Sigmoid colon (tissue), 4 donors: ENCODE data around the gene SPIRE1.

ENCODE experiments used
- EP300 ChIP-seq, 4 donors: sonication (generic); formaldehyde crosslinking; IDR thresholded peaks; one replicate each; pipeline ENCODE4 v1.6.1; 2017; ENCODE audit warnings: antibody characterized with exemption in 4 of 4
- POLR2A ChIP-seq, 2 donors: fragments of 450-650 bp; IDR thresholded peaks; one replicate each; pipeline ENCODE4 v1.6.1; 2016; ENCODE audit warnings: antibody characterized with exemption in 2 of 2, mild to moderate bottlenecking in 2 of 2, moderate library complexity in 2 of 2
- TF ChIP-seq, protein P1 (sequence below), 4 experiments: fragments of 450-650 bp in 3 of 4; fragments of 200-600 bp in 1 of 4; IDR thresholded peaks; one replicate each; pipeline ENCODE4 v1.5.1; 2016 to 2019; ENCODE audit warnings: antibody characterized with exemption in 4 of 4, mild to moderate bottlenecking in 3 of 4, moderate library complexity in 2 of 4

DNA sequence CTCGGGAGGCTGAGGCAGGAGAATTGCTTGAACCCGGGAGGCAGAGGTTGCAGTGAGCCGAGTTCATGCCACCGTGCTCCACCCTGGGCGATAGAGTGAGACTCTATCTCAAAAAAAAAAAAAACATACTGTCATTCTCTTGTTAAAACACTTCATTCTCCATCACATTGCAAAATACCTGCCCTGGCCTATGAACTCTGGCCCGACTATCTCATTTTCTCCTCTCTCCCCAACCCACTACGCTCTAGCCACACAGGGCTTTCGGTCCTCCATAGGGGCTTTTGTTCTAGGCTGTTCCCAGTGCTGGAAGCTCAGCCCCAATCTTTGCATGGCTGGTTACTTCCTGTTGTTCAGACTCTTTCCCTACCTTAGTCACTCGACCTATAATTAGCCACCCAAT, 34.3 kb upstream of the SPIRE1 start:
- TF ChIP-seq, protein P1, sequence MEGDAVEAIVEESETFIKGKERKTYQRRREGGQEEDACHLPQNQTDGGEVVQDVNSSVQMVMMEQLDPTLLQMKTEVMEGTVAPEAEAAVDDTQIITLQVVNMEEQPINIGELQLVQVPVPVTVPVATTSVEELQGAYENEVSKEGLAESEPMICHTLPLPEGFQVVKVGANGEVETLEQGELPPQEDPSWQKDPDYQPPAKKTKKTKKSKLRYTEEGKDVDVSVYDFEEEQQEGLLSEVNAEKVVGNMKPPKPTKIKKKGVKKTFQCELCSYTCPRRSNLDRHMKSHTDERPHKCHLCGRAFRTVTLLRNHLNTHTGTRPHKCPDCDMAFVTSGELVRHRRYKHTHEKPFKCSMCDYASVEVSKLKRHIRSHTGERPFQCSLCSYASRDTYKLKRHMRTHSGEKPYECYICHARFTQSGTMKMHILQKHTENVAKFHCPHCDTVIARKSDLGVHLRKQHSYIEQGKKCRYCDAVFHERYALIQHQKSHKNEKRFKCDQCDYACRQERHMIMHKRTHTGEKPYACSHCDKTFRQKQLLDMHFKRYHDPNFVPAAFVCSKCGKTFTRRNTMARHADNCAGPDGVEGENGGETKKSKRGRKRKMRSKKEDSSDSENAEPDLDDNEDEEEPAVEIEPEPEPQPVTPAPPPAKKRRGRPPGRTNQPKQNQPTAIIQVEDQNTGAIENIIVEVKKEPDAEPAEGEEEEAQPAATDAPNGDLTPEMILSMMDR (IDR thresholded peaks at IDR 0.05), result no peak
- no peak for TF ChIP-seq EP300 (IDR thresholded peaks at IDR 0.05)
- TF ChIP-seq POLR2A (IDR thresholded peaks at IDR 0.05), result no peak
